Measurements from ENCODE around the gene RITA1. TPM values are rescaled to one million over a fixed set of nuclear protein-coding genes. Genes with fewer than 3 reads are reported as not detected.

RITA1 gene
- total and polyA plus RNA-seq, 2 experiments from 2014 or later = 20.0 to 40.4 TPM

DNA sequence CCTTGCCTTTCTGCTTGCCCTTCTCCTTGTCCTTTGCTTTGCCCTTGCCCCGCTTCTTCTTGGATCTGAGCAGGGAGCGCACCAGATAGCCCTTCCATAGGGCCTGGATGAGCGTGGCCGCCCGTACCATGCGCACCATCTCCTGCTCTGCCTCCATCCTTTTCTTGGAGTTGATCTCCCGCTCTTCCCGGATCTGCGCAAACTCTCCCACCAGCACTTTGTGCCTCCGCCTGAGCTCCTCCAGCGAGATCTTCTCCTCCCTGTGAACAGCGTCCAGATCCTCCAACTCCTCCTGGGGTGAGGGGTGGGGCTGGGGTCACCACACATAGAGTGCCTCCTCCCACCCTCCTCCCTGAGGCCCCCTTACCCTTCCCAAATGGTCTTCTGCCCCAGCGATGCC, 10.1 kb downstream of the RITA1 start:
- DNase-seq (ENCODE audit: low spot score) (no peak), ATAC-seq (no peak)
- H3K36me3 Mint-ChIP-seq (ENCODE audit: low read depth) = peaks cover 17% of the 10 kb centered on the region
- H3K36me3 ChIP-seq (ENCODE audit: insufficient read depth) = 0 out of 2 replicates have a peak, but pooled peaks cover 4% of the 10 kb centered on the region
- H2AFZ ChIP-seq = no peak overlapping the region
- H3K4me3 ChIP-seq = no peak overlapping the region
- 0 out of 2 replicates have a peak, but pooled peaks cover 3% of the 10 kb centered on the region for H4K20me1 ChIP-seq (replicated peaks; ENCODE audit: insufficient read depth)
- H3K9me2 ChIP-seq (ENCODE audit: insufficient read depth) = no peaks in the 10 kb centered on the region
- no peak overlapping the region for H3K27ac Mint-ChIP-seq
- H3K4me3 Mint-ChIP-seq = no peak overlapping the region
- no peak overlapping the region for H3K27ac ChIP-seq (ENCODE audit: low read depth)
- H3K4me2 ChIP-seq = no peak overlapping the region
- no peaks in the 10 kb centered on the region for H3K79me2 ChIP-seq (replicated peaks; ENCODE audit: insufficient read depth)
- H3K27me3 ChIP-seq (ENCODE audit: insufficient read depth) = no peaks in the 10 kb centered on the region
- no peaks in the 10 kb centered on the region for H3K9me3 Mint-ChIP-seq
- no peaks in the 10 kb centered on the region for H3F3A ChIP-seq (replicated peaks; ENCODE audit: low read depth)
- peaks cover 8% of the 10 kb centered on the region for H3K27me3 Mint-ChIP-seq (ENCODE audit: insufficient read depth, low read depth, poor library complexity)
- H3K4me1 Mint-ChIP-seq = peaks cover 4% of the 10 kb centered on the region; the same call in 1 of the 3 replicates
- no peak for TF ChIP-seq CTCF (conservative IDR thresholded peaks at IDR 0.05; ENCODE audit: low read depth in 2 of 2)
- TF ChIP-seq, protein P1, sequence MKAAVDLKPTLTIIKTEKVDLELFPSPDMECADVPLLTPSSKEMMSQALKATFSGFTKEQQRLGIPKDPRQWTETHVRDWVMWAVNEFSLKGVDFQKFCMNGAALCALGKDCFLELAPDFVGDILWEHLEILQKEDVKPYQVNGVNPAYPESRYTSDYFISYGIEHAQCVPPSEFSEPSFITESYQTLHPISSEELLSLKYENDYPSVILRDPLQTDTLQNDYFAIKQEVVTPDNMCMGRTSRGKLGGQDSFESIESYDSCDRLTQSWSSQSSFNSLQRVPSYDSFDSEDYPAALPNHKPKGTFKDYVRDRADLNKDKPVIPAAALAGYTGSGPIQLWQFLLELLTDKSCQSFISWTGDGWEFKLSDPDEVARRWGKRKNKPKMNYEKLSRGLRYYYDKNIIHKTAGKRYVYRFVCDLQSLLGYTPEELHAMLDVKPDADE (IDR thresholded peaks at IDR 0.05) = no peak
- TF ChIP-seq CREB1 (CRISPR knock-in tag; IDR thresholded peaks at IDR 0.05; ENCODE audit: low read depth) = no peak
- no peak for TF ChIP-seq JUNB (IDR thresholded peaks at IDR 0.05; ENCODE audit: unreplicated experiment)
- no peaks in the 10 kb centered on the region; the same call in 1 of the 2 replicates for H3K4me1 ChIP-seq (ENCODE audit: insufficient read depth)

GRCh38 chr12:113196582-113196981, 11.1 kb downstream of the RITA1 start:
- Mint-ChIP-seq H3K36me3 (ENCODE audit: low read depth) (peaks cover 11% of the 10 kb centered on the region), H3K4me1 (peaks cover 4% of the 10 kb centered on the region; the same call in 1 of the 3 replicates), H3K27me3 (ENCODE audit: insufficient read depth, low read depth, poor library complexity) (peaks cover 8% of the 10 kb centered on the region), H3K27ac (no peak overlapping the region), H3K9me3 (no peaks in the 10 kb centered on the region), H3K4me3 (no peak overlapping the region)
- Histone ChIP-seq H3K4me3 (no peak overlapping the region), H3K4me1 (ENCODE audit: insufficient read depth) (no peaks in the 10 kb centered on the region; the same call in 1 of the 2 replicates), H3K9me2 (ENCODE audit: insufficient read depth) (no peaks in the 10 kb centered on the region), H2AFZ (no peak overlapping the region), H4K20me1 (replicated peaks; ENCODE audit: insufficient read depth) (0 out of 2 replicates have a peak, but pooled peaks cover 3% of the 10 kb centered on the region), H3K36me3 (ENCODE audit: insufficient read depth) (0 out of 2 replicates have a peak, but pooled peaks cover 4% of the 10 kb centered on the region), H3K27ac (ENCODE audit: low read depth) (no peak overlapping the region), H3K4me2 (no peak overlapping the region), H3K79me2 (replicated peaks; ENCODE audit: insufficient read depth) (no peaks in the 10 kb centered on the region), H3K27me3 (ENCODE audit: insufficient read depth) (no peaks in the 10 kb centered on the region), H3F3A (replicated peaks; ENCODE audit: low read depth) (no peaks in the 10 kb centered on the region)
- peak; percentile 11; the same call in 2 of the 3 replicates for ATAC-seq
- no peak for DNase-seq (ENCODE audit: low spot score)
- TF ChIP-seq CREB1 (CRISPR knock-in tag; IDR thresholded peaks at IDR 0.05; ENCODE audit: low read depth) (no peak), CTCF (conservative IDR thresholded peaks at IDR 0.05; ENCODE audit: low read depth in 2 of 2) (no peak), ZNF462 (CRISPR knock-in tag; IDR thresholded peaks at IDR 0.05) (no peak), STAT1 (IDR thresholded peaks at IDR 0.05; ENCODE audit: unreplicated experiment) (no peak), NANOG (IDR thresholded peaks at IDR 0.05; ENCODE audit: borderline replicate concordance) (no peak)
